ENCODE results near the gene GABRR1.

The GABRR1 gene

DNA sequence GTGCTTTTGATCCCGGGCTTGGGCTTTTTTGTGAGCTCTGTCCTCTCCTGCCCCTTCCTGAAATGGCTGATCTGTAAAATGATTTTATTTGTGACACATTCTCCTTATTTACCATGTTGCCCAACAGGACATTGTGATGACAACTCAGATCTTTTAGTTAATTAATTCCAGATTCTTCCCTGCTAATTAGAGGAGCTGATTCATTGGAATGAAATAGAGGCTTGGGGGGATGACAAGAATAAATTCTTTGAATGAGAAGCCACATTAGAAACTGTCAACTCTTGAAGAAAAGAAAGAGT is 26.1 kb upstream of the GABRR1 start:
- no peak for ATAC-seq

DNA sequence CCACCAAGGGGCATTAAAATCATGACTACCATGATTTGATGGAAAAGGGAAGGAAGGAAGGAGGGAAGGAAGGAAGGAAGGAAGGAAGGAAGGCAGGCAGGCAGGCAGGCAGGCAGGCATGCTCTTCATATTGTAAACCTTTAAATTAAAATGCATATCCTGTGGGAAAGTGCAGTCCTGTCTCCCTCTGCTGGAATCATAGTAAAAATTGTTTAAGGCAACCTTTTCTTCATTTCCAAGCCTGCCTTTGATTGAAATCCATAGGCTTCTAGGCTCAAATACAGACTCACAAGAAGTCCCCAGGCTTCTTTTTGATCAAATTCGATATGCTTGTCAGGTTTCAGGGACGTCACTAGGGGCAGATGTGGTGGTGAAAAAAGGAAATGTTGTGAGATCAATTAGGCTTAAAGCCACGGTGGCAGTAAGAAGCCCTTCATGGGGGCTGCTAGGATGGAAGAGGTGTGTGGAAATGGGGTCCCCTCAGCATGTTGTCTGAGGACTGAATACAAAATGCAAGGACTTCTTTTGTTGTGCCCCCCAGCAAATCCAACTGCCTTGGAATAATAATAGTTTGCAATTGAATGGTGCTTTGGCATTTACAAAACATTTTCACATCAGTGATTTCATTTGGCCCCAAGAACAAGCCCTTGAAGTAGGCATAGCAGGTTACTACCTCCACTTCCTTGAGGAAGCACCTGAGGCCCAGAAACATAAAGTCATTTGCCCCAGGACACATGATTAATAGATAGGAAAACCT is 25.6 kb upstream of the GABRR1 start:
- no peak for TF ChIP-seq ESRRG (CRISPR knock-in tag; IDR thresholded peaks at IDR 0.05)
- no peak for TF ChIP-seq ZFP3 (CRISPR knock-in tag; IDR thresholded peaks at IDR 0.05)
- TF ChIP-seq ZNF565 (CRISPR knock-in tag; conservative IDR thresholded peaks at IDR 0.05; ENCODE audit: low read depth) = no peak
- no peak for TF ChIP-seq ISL1 (CRISPR knock-in tag; IDR thresholded peaks at IDR 0.05)
- TF ChIP-seq, protein P1, sequence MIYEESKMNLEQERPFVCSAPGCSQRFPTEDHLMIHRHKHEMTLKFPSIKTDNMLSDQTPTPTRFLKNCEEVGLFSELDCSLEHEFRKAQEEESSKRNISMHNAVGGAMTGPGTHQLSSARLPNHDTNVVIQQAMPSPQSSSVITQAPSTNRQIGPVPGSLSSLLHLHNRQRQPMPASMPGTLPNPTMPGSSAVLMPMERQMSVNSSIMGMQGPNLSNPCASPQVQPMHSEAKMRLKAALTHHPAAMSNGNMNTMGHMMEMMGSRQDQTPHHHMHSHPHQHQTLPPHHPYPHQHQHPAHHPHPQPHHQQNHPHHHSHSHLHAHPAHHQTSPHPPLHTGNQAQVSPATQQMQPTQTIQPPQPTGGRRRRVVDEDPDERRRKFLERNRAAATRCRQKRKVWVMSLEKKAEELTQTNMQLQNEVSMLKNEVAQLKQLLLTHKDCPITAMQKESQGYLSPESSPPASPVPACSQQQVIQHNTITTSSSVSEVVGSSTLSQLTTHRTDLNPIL (CRISPR knock-in tag; IDR thresholded peaks at IDR 0.05; ENCODE audit: low read depth) = no peak
- TF ChIP-seq, protein P2, sequence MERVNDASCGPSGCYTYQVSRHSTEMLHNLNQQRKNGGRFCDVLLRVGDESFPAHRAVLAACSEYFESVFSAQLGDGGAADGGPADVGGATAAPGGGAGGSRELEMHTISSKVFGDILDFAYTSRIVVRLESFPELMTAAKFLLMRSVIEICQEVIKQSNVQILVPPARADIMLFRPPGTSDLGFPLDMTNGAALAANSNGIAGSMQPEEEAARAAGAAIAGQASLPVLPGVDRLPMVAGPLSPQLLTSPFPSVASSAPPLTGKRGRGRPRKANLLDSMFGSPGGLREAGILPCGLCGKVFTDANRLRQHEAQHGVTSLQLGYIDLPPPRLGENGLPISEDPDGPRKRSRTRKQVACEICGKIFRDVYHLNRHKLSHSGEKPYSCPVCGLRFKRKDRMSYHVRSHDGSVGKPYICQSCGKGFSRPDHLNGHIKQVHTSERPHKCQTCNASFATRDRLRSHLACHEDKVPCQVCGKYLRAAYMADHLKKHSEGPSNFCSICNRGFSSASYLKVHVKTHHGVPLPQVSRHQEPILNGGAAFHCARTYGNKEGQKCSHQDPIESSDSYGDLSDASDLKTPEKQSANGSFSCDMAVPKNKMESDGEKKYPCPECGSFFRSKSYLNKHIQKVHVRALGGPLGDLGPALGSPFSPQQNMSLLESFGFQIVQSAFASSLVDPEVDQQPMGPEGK (CRISPR knock-in tag; IDR thresholded peaks at IDR 0.05; ENCODE audit: borderline replicate concordance) = no peak
- TF ChIP-seq, protein P3, sequence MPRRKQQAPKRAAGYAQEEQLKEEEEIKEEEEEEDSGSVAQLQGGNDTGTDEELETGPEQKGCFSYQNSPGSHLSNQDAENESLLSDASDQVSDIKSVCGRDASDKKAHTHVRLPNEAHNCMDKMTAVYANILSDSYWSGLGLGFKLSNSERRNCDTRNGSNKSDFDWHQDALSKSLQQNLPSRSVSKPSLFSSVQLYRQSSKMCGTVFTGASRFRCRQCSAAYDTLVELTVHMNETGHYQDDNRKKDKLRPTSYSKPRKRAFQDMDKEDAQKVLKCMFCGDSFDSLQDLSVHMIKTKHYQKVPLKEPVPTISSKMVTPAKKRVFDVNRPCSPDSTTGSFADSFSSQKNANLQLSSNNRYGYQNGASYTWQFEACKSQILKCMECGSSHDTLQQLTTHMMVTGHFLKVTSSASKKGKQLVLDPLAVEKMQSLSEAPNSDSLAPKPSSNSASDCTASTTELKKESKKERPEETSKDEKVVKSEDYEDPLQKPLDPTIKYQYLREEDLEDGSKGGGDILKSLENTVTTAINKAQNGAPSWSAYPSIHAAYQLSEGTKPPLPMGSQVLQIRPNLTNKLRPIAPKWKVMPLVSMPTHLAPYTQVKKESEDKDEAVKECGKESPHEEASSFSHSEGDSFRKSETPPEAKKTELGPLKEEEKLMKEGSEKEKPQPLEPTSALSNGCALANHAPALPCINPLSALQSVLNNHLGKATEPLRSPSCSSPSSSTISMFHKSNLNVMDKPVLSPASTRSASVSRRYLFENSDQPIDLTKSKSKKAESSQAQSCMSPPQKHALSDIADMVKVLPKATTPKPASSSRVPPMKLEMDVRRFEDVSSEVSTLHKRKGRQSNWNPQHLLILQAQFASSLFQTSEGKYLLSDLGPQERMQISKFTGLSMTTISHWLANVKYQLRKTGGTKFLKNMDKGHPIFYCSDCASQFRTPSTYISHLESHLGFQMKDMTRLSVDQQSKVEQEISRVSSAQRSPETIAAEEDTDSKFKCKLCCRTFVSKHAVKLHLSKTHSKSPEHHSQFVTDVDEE (CRISPR knock-in tag; IDR thresholded peaks at IDR 0.05) = no peak
- TF ChIP-seq, protein P4, sequence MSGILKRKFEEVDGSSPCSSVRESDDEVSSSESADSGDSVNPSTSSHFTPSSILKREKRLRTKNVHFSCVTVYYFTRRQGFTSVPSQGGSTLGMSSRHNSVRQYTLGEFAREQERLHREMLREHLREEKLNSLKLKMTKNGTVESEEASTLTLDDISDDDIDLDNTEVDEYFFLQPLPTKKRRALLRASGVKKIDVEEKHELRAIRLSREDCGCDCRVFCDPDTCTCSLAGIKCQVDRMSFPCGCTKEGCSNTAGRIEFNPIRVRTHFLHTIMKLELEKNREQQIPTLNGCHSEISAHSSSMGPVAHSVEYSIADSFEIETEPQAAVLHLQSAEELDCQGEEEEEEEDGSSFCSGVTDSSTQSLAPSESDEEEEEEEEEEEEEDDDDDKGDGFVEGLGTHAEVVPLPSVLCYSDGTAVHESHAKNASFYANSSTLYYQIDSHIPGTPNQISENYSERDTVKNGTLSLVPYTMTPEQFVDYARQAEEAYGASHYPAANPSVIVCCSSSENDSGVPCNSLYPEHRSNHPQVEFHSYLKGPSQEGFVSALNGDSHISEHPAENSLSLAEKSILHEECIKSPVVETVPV (CRISPR knock-in tag; IDR thresholded peaks at IDR 0.05) = no peak
- no peak for TF ChIP-seq OSR1 (CRISPR knock-in tag; IDR thresholded peaks at IDR 0.05)
- no peak for TF ChIP-seq CSDC2 (CRISPR knock-in tag; IDR thresholded peaks at IDR 0.05)
- TF ChIP-seq, protein P5, sequence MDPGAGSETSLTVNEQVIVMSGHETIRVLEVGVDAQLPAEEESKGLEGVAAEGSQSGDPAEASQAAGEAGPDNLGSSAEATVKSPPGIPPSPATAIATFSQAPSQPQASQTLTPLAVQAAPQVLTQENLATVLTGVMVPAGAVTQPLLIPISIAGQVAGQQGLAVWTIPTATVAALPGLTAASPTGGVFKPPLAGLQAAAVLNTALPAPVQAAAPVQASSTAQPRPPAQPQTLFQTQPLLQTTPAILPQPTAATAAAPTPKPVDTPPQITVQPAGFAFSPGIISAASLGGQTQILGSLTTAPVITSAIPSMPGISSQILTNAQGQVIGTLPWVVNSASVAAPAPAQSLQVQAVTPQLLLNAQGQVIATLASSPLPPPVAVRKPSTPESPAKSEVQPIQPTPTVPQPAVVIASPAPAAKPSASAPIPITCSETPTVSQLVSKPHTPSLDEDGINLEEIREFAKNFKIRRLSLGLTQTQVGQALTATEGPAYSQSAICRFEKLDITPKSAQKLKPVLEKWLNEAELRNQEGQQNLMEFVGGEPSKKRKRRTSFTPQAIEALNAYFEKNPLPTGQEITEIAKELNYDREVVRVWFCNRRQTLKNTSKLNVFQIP (CRISPR knock-in tag; IDR thresholded peaks at IDR 0.05; ENCODE audit: borderline replicate concordance, low read depth) = no peak
- no peak for TF ChIP-seq ZC3H10 (CRISPR knock-in tag; IDR thresholded peaks at IDR 0.05)
- no peak for TF ChIP-seq ZNF70 (CRISPR knock-in tag; IDR thresholded peaks at IDR 0.05)
- peak; percentile 89 for ATAC-seq

More for the DNA sequence above, 26.1 kb upstream of the GABRR1 start:
- TF ChIP-seq TCF4 (CRISPR knock-in tag; IDR thresholded peaks at IDR 0.05; ENCODE audit: borderline replicate concordance) (no peak), RARB (CRISPR knock-in tag; IDR thresholded peaks at IDR 0.05) (no peak), ZNF8 (CRISPR knock-in tag; IDR thresholded peaks at IDR 0.05) (no peak), BACH2 (CRISPR knock-in tag; IDR thresholded peaks at IDR 0.05; ENCODE audit: borderline replicate concordance) (no peak), ZNF70 (CRISPR knock-in tag; IDR thresholded peaks at IDR 0.05) (no peak)
- TF ChIP-seq, protein P4 (CRISPR knock-in tag; IDR thresholded peaks at IDR 0.05) = no peak
- TF ChIP-seq, protein P1 (CRISPR knock-in tag; IDR thresholded peaks at IDR 0.05; ENCODE audit: low read depth) = no peak
